ENCODE results near the gene DNAH3.
"Not testable (repeated sequence)": the region's sequence is repeated elsewhere in the genome, so short reads cannot be mapped to it uniquely, and the experiment has no call there.

The DNAH3 gene

GRCh38 chr16:21116148-21116693 is 34.4 kb downstream of the DNAH3 start:
- no peak for DNase-seq

GRCh38 chr16:21115551-21115950 is 35.1 kb downstream of the DNAH3 start:
- not testable (repeated sequence) for DNase-seq

GRCh38 chr16:21103941-21104860 is 46.4 kb downstream of the DNAH3 start:
- DNase-seq, result no peak

GRCh38 chr16:21101631-21102420 is 48.8 kb downstream of the DNAH3 start:
- no peak for DNase-seq

GRCh38 chr16:21100447-21100846 is 50.2 kb downstream of the DNAH3 start:
- no peak for DNase-seq

DNA sequence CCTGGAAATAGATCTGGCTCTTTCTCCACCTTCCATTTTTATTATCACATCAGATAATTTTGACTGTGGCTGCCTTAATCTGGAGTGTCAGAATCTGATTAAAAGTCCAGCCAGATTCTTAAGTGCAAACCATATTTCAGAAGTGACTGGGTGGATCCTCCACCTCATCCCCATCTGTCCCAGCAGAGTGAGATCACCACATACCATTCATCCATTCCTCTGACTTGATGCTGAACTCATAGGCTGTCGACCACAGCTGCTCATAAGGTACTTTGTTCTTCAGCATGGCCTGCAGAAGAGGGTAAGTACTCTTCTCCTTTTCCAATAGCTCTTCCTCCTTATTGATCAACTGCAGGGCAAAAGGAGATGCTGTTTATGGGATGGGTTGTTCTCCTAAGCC is 53.5 kb downstream of the DNAH3 start:
- DNase-seq, result no peak

GRCh38 chr16:21094719-21095118 is 55.9 kb downstream of the DNAH3 start:
- DNase-seq, result not testable (repeated sequence)

DNA sequence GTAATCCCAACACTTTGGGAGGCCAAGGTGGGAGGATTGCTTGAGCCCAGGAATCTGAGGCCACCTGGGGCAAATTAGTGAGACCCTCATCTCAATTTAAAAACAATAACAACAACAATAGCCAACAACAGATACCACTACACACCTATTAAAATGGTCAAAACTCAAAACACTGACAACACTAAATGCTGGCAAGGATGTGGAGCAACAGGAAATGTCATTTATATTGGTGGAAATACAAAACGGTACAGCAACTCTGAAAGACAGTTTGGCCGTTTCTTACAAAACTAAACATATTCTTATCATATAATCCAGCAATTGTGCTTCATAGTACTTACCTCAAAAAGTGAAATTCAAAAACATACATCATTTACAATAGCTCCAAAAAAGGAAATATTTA is 57.7 kb downstream of the DNAH3 start:
- DNase-seq, result no peak

GRCh38 chr16:21088646-21089538 is 61.8 kb downstream of the DNAH3 start:
- no peak for DNase-seq

DNA sequence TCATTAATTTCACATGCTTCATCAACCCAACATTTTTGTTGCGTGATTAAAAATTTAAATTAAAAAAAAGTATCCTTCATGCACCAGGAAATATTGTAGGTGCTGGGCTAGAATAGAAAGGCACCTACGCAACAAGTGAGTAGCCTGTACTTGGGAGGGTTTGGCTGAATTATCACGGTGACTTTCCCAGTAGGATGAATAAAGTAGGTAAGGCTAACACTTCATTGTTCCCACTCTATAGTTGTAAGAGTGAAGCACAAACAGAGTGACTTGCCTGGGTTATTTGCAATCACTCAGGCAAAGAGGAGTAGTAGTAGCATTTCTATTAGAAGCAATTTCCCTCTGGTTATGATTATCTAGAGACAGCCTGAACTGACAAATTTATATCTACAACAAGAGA is 62.5 kb downstream of the DNAH3 start:
- no peak for DNase-seq

DNA sequence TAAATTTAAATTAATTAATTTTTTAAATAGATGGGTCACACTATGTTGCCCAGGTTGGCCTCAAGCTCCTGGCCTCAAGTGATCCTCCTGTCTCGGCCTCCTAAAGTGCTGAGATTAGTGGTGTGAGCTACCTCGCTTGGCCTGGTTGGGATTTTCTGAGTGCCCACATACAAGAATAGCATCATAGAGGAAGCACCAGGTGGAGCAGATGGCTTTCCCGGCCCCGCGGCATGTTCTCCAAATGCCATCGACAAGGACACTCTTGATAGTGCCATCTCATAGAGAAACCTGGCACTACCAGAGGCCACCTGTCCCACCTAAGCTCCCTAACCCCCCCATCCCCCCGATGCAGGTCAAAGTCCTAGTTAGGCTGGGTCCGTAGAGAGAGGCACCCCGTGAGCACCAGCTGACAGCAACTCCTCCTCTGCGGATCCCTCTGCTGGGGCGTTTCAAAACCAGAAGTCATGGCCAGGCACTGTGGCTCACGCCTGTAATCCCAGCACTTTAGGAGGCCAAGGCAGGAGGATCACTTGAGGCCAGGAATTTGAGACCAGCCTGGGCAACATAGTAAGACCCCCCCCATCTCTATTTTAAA is 65.9 kb downstream of the DNAH3 start:
- no peak for DNase-seq

DNA sequence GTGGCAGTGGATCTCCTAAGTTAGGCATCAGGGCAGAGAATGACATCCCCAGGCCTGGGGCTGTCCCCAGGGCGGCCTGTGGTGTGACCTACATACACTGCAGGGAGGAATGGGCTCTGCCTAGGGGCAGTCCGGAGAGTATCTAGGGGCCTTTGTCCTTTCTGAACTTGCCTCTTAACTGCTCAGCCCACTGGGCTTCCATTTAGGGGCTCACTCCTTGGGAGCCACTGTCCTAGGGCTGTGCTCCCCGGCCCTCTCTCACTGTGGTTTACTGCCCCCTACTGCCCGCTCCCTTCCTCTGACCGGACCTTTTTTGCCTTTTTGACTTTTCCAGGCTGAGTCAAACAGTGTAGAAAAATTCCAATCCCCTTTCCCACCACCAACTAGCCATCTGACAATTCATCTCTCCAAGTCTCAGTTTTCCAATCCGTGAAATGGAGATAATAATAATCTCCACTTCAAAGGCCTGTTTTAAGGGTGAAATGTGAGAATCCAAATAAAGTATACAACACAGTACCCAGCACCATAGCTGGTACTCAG is 66.8 kb downstream of the DNAH3 start:
- DNase-seq, result peak in 2 of 4 experiments; percentile 25 to 27

DNA sequence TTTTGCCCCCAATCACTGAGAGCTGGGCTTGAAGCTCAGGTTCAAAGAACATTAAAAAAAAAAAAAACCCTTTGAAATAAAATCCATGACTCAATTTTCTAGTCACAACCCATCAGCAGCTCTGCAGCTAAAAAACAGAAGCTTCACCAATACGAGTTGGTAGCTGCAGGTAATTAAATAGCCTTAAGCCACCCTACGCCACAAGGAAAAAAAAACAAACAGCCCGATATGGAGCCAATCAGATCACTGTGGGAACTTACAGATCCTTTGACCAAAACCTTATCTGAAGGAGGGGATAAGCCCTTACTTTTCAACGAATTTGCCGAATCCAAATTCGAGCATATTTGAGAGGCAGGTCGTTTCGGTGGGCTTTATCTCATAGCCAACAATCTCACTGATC is 69.3 kb downstream of the DNAH3 start:
- DNase-seq, result no peak

DNA sequence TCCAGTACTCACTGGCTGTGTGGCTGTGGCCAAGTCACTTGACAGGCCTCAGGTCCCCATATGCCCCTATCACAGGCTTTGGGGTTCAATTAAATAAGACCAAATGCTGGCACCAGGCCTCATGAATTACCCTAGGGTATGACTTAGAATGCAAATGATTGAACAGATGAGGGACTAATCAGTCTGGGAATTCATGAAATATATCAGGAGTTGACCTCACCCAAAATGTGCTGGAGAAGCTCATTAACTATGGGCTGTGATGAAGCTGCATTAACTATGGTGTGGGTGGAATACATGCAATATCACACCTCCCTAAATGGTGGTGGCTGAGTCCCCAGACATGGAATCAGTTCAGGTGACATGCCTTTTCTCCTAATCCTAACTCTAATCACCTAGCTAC is 72.1 kb downstream of the DNAH3 start:
- no peak for DNase-seq

- DNase-seq, result no peak
Measured at GRCh38 chr16:21076186-21076883, 74.3 kb downstream of the DNAH3 start.

DNA sequence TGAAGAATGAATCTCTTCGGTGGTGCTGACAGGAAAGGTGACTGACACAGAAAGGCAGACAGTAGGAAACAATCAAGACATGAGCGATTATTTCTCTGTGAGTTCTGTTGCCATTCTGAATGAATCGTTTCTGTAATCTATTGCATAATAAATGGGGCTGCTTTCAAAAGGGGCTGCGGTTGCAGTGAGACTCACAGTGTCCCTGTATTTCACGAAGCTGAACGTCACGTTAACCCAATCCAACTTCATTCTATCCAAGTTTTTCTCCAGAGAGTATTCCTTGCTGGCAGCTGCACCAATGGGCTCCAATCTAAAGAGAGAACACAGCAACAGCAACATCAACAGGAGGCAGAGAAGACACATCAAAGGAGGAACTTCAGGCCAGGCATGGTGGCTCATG is 75.4 kb downstream of the DNAH3 start:
- no peak for DNase-seq

DNA sequence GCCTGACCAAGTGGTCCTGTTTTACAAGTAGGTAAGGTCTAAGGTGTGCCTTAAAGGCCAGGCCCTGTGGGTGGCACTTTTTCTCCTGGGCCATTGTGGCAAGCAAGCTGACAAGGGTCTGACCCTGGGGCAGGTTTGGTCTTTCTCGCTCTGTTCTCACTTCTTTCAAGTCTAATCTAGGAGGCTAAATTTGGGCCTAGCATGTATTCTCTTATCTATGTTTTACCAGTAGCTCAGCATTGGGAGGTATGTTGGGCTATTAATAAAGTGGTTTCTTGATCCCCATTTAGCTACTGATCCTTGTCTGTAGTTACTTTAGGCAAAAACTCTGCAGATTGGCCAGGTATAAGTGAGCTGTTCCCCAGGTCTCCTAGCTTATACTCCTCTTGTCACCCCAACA is 77.7 kb downstream of the DNAH3 start:
- DNase-seq, result no peak

GRCh38 chr16:21071741-21072140 is 78.9 kb downstream of the DNAH3 start:
- no peak for DNase-seq

GRCh38 chr16:21070564-21070963 is 80.1 kb downstream of the DNAH3 start:
- no peak for DNase-seq

DNA sequence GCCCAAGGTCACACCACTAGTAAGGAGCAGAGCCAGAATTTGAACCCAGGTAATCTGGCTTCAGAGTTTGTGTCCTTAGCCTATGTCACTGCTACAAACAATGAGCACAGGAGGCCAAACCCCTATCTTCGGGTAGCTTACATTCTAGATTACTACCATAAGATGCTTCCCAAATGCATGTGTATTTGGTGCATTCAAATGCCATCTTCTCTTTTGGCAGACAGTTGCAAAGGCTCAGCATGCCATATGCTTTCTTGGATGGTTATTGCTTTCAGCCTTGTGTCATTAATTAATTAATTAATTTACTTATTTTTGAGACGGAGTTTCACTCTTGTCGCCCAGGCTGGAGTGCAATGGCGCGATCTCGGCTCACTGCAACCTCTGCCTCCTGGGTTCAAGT is 80.7 kb downstream of the DNAH3 start:
- DNase-seq, result no peak

DNA sequence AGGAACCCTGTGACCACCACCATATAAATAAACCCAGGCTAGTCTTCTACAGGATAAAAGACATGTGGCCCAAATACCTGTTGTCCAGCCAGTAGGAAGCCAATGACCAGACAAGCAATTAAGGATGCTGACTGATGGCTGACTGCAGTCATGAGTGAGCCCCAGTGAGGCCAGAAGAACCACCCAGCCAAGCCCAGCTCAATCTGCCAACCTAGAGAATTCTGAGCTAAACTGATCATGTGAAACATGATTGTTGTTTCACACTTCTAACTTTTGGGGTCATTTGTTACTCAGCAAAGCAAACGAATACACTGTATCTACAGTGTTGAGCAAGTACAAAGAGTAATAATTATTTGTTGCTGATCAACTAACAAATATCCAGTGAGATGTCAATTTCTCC is 86.4 kb downstream of the DNAH3 start:
- no peak for DNase-seq

All from activated CD4-positive, CD25-positive, alpha-beta regulatory T cell (primary cell).